HepG2 (cell line): ENCODE results near the gene ELP5. TPM values are rescaled to one million over a fixed set of nuclear protein-coding genes. Genes with fewer than 3 reads are reported as not detected.

ENCODE experiments used
- ARID2 ChIP-seq: sonication (generic); formaldehyde crosslinking; IDR thresholded peaks from 2 replicates; pipeline ENCODE4 v1.8.1; 2022; ENCODE audit warnings: mild to moderate bottlenecking, missing genetic modification reagents, borderline replicate concordance
- DNMT3B ChIP-seq: conservative IDR thresholded peaks from 2 replicates; pipeline ENCODE4 v1.6.1; 2016; ENCODE audit warnings: missing biosample characterization, control low read depth
- ELF4 ChIP-seq: sonication (generic); formaldehyde crosslinking; IDR thresholded peaks from 2 replicates; pipeline ENCODE4 v1.5.0; 2020; ENCODE audit warnings: missing genetic modification reagents, mild to moderate bottlenecking, moderate library complexity, borderline replicate concordance
- HOXA9 ChIP-seq: sonication (generic); formaldehyde crosslinking; IDR thresholded peaks from 2 replicates; pipeline ENCODE4 v1.8.1; 2022; ENCODE audit warnings: missing genetic modification reagents, mild to moderate bottlenecking, moderate library complexity, borderline replicate concordance
- IRF2 ChIP-seq: IDR thresholded peaks from 2 replicates; pipeline ENCODE4 v1.6.1; 2018; ENCODE audit warnings: missing genetic modification reagents, missing compliant biosample characterization
- KLF9 ChIP-seq: IDR thresholded peaks from 2 replicates; pipeline ENCODE4 v1.6.1; 2016; ENCODE audit warnings: low read depth
- MAFF ChIP-seq: IDR thresholded peaks from 2 replicates; pipeline ENCODE4 v1.6.1; 2011; ENCODE audit warnings: low read depth, low read length, improper control_type of control experiment
- MTF1 ChIP-seq: sonication (generic); formaldehyde crosslinking; IDR thresholded peaks from 2 replicates; pipeline ENCODE4 v1.5.0; 2020; ENCODE audit warnings: missing genetic modification reagents
- MXD1 ChIP-seq: sonication (generic); formaldehyde crosslinking; IDR thresholded peaks from 2 replicates; pipeline ENCODE4 v1.4.0; 2020; ENCODE audit warnings: mild to moderate bottlenecking, missing genetic modification reagents
- NONO ChIP-seq, 2 experiments: fragments of 450-650 bp in 1 of 2; sonication (generic) in 1 of 2; formaldehyde crosslinking in 1 of 2; IDR thresholded peaks in 1 of 2; conservative IDR thresholded peaks in 1 of 2; 2 replicates each; pipeline versions ENCODE4 v1.6.1 to v1.8.0; 2017 to 2022; ENCODE audit warnings: mild to moderate bottlenecking in 1 of 2, missing genetic modification reagents in 1 of 2, moderate library complexity in 1 of 2
- ONECUT2 ChIP-seq: sonication (generic); formaldehyde crosslinking; IDR thresholded peaks from 2 replicates; pipeline ENCODE4 v1.4.0; 2020; ENCODE audit warnings: missing genetic modification reagents
- RBM22 ChIP-seq: fragments of 200-400 bp; formaldehyde crosslinking; optimal IDR thresholded peaks from 2 replicates; pipeline ENCODE3; 2017; ENCODE audit warnings: mild to moderate bottlenecking, low read length, moderate library complexity
- SIX1 ChIP-seq: sonication (generic); formaldehyde crosslinking; IDR thresholded peaks from 2 replicates; pipeline ENCODE4 v1.4.0; 2020; ENCODE audit warnings: missing genetic modification reagents, borderline replicate concordance
- TEAD3 ChIP-seq: optimal IDR thresholded peaks from 2 replicates; pipeline ENCODE3; 2016; ENCODE audit warnings: borderline replicate concordance
- ZBTB37 ChIP-seq: sonication (generic); formaldehyde crosslinking; IDR thresholded peaks from 2 replicates; pipeline ENCODE4 v1.4.0; 2020; ENCODE audit warnings: mild to moderate bottlenecking, missing genetic modification reagents
- ZFP41 ChIP-seq: sonication (generic); formaldehyde crosslinking; IDR thresholded peaks from 2 replicates; pipeline ENCODE4 v1.4.0; 2020; ENCODE audit warnings: mild to moderate bottlenecking, missing genetic modification reagents, borderline replicate concordance
- ZHX2 ChIP-seq, 2 experiments: sonication (generic) in 1 of 2; formaldehyde crosslinking in 1 of 2; IDR thresholded peaks; 2 replicates each; pipeline versions ENCODE4 v1.6.1 to v1.9.0; 2014 to 2022; ENCODE audit warnings: antibody characterized with exemption in 1 of 2, borderline replicate concordance in 1 of 2, inconsistent platforms in 1 of 2, low read depth in 1 of 2, missing genetic modification reagents in 1 of 2
- ZNF274 ChIP-seq: sonication (generic); formaldehyde crosslinking; IDR thresholded peaks from 2 replicates; pipeline ENCODE4 v1.5.1; 2020; ENCODE audit warnings: mild to moderate bottlenecking, missing genetic modification reagents
- ZNF362 ChIP-seq: sonication (generic); formaldehyde crosslinking; IDR thresholded peaks from 2 replicates; pipeline ENCODE4 v1.4.0; 2020; ENCODE audit warnings: missing genetic modification reagents, mild to moderate bottlenecking, borderline replicate concordance
- polyA plus RNA-seq, 8 experiments: library from polyadenylated mRNA; depleted of rRNA in 3 of 8; stranded (reverse) in 7 of 8; unstranded in 1 of 8; fragments of >200 nt; fragmentation: Illumina TruSeq in 4 of 8; extraction: Trizol in 4 of 8; gene quantifications; 2 replicates each; pipeline versions ENCODE4 v1.2.1 to v1.2.3, GENCODE V29; 2011 to 2016; ENCODE audit warnings: low read depth in 4 of 8, missing spikeins in 1 of 8, mixed read lengths in 1 of 8; ENCODE audit not compliant: insufficient read depth in 1 of 8
- total RNA-seq, 5 experiments: library from RNA; depleted of rRNA; stranded (reverse); fragments of >200 nt; fragmentation: Illumina TruSeq; extraction: Trizol; gene quantifications; 2 replicates each; pipeline ENCODE4 v1.2.3, GENCODE V29; 2016; ENCODE audit warnings: low read depth in 1 of 5

ELP5 gene
- total and polyA plus RNA-seq, 2 of the 13 experiments (the other 11 are each of a cell fraction or from before 2014, with no cell fraction given) = 67.6 to 69.8 TPM

- TF ChIP-seq ONECUT2 (CRISPR knock-in tag) = no peak
- peak; percentile 87 for TF ChIP-seq DNMT3B (CRISPR knock-in tag)
- TF ChIP-seq IRF2 (CRISPR knock-in tag) = peak; percentile 59
- 0 out of 2 replicates have a peak, but pooled peaks have one; percentile 46 for TF ChIP-seq ZNF362 (CRISPR knock-in tag)
- TF ChIP-seq MTF1 = no peak
- peak; percentile 61 for TF ChIP-seq TEAD3 (CRISPR knock-in tag)
- TF ChIP-seq ZBTB37 = no peak
- no peak for TF ChIP-seq MXD1
- TF ChIP-seq ELF4 (CRISPR knock-in tag) = peak; percentile 73; the same call in 1 of the 2 replicates
- TF ChIP-seq SIX1 (CRISPR knock-in tag) = peak; percentile 84
- TF ChIP-seq MAFF = 0 out of 2 replicates have a peak, but pooled peaks have one; percentile 26
- no peak for TF ChIP-seq NONO (IDR thresholded peaks at IDR 0.05)
- peak; percentile 69; the same call in 1 of the 2 replicates for TF ChIP-seq NONO (CRISPR knock-in tag; conservative IDR thresholded peaks at IDR 0.05)
- TF ChIP-seq KLF9 (CRISPR knock-in tag) = 0 out of 2 replicates have a peak, but pooled peaks have one; percentile 51
- TF ChIP-seq ZFP41 (CRISPR knock-in tag) = no peak; the same call in 1 of the 2 replicates
- peak; percentile 72; the same call in 1 of the 2 replicates for TF ChIP-seq ZHX2 (IDR thresholded peaks at IDR 0.05; ENCODE audit: low read depth)
- no peak for TF ChIP-seq ZHX2 (CRISPR knock-in tag; IDR thresholded peaks at IDR 0.05; ENCODE audit: borderline replicate concordance)
- peak; percentile 84 for TF ChIP-seq RBM22
- peak; percentile 69; the same call in 1 of the 2 replicates for TF ChIP-seq HOXA9 (CRISPR knock-in tag)
- no peak for TF ChIP-seq ARID2 (CRISPR knock-in tag)
- no peak; the same call in 1 of the 2 replicates for TF ChIP-seq ZNF274 (CRISPR knock-in tag)
Measured at GRCh38 chr17:7242717-7243452, 9.1 kb upstream of the ELP5 start (continued).
